ENCODE results near the gene FBXW9. TPM values are rescaled to one million over a fixed set of nuclear protein-coding genes. Genes with fewer than 3 reads are reported as not detected.

The FBXW9 gene
- total and polyA plus RNA-seq, 2 experiments from 2014 or later: 17.2 to 25.6 TPM

DNA sequence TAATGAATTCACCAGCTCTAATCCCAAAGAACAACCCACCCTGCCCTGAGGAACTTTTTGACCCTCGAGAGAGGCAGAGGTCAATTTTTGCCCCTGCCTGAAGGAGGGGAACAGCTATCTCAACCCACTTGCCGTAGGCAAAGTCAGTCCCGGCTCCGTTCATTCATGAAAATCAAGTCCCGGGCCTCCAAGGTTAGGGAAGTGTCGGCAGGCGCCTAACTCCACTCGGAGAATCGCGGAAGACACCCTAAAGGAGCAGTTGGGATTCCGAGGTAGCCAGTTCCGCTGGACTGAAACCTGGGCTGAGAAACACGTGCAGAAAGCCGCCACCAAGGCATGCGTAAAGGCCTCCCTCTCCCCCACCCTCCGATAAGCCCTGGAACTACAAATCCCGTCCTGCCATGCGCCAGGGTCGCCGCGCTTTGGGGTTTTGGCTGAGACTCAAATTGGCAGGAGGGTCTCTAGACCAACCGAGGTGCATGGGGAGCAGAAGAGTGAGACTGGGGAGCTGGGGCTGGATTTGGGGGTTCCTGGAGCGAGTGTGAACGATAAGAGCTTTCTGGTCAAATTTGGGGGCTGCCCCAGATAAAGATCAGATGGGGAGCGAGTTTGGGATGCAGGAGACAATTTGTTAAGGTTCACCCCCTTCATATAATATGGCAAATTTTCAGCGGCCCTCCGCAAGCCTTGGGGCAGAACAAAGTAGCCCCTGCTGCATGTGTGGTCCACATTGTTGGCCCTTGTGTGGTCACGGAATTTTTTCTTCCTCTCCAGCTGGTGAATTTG, 27.4 kb upstream of the FBXW9 start, which contains the start of gene TNPO2:
Gene TNPO2, minus strand, starts transcription at position 292 of the 786 bp plus-strand sequence. CDS start 2,955 bp downstream, outside the sequence.
- peak; percentile 75 to 83 for DNase-seq (ENCODE audit: low read depth in 1 of 2, low spot score in 1 of 2)
- TF ChIP-seq, protein P1, sequence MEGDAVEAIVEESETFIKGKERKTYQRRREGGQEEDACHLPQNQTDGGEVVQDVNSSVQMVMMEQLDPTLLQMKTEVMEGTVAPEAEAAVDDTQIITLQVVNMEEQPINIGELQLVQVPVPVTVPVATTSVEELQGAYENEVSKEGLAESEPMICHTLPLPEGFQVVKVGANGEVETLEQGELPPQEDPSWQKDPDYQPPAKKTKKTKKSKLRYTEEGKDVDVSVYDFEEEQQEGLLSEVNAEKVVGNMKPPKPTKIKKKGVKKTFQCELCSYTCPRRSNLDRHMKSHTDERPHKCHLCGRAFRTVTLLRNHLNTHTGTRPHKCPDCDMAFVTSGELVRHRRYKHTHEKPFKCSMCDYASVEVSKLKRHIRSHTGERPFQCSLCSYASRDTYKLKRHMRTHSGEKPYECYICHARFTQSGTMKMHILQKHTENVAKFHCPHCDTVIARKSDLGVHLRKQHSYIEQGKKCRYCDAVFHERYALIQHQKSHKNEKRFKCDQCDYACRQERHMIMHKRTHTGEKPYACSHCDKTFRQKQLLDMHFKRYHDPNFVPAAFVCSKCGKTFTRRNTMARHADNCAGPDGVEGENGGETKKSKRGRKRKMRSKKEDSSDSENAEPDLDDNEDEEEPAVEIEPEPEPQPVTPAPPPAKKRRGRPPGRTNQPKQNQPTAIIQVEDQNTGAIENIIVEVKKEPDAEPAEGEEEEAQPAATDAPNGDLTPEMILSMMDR (IDR thresholded peaks at IDR 0.05; ENCODE audit: low read depth, low read length): no peak

DNA sequence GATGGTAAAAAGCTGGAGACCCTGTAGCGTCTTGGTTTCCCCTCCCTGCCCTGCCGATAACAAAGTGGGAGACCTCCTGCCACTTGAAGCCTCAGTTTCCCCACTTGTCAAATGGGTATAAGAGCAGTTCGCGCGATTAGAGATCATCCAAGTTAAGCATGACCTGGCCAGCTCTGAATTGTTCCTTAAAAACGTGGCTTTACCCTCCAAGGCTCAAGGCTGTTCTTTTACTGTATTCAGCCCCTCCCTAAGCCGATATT, 26.9 kb upstream of the FBXW9 start:
- Histone ChIP-seq H3K27me3 (no peaks in the 10 kb centered on the region), H3K9me3 (ENCODE audit: low read depth) (no peaks in the 10 kb centered on the region), H3K27ac (peak overlapping the region; percentile 99), H3K4me3 (peak overlapping the region; percentile 64), H3K36me3 (peaks cover 4% of the 10 kb centered on the region), H3K4me1 (ENCODE audit: low read depth) (peaks cover 7% of the 10 kb centered on the region)
- DNase-seq (ENCODE audit: low read depth in 1 of 2, low spot score in 1 of 2): peak in 1 of 2 donors; percentile 2
- TF ChIP-seq, protein P1 (IDR thresholded peaks at IDR 0.05; ENCODE audit: low read depth, low read length): no peak

More for the DNA sequence above, 27.4 kb upstream of the FBXW9 start, which contains the start of gene TNPO2:
- Histone ChIP-seq H3K4me1 (ENCODE audit: low read depth) (peaks cover 7% of the 10 kb centered on the region), H3K27me3 (no peaks in the 10 kb centered on the region), H3K4me3 (peak within 1 kb of the TSS; percentile 64), H3K36me3 (no peaks in the 10 kb centered on the region), H3K27ac (peak within 1 kb of the TSS; percentile 99), H3K9me3 (ENCODE audit: low read depth) (no peaks in the 10 kb centered on the region)

DNA sequence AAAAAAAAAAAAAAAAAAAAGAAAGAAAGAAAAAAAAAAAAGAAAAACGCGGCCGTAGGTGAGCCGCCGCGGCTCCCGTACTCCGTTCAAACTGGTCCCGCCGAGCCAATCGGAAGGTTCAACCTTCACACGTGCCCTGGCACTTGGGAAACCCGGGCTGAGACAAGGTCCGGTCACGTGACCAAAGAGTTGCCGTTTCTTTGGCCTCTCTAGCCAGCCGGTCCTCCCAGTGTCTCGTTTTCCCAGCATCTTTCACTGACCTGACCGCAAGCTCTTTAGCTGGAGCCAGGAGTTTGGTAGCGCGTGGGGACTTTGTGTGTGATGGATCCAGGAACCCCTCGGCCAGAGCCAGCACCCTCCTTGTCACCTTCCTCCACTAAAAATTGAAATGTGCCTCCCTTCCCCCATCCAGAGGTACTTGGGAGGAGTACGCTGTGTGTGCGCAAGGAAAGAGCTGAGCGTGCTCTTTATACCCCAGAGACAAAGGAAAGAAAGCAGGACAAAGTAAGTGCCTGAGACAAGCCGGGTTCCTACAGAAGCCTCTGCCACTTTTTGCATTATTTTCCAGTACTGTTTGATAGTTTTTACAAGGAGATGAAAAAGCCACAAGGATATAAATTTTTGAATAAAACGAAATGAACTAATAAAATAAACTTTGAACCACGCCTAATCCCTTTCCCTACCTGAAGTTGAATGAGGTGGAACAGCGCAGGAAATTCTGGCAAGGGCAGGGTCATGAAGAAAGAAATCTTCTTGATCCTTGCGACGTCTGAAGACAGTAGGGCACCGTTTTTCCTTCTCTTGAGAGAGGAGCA, 26.3 kb upstream of the FBXW9 start:
- peak; percentile 100 for DNase-seq (ENCODE audit: low read depth in 1 of 2, low spot score in 1 of 2)
- no peaks in the 10 kb centered on the region for H3K27me3 ChIP-seq
- peaks cover 5% of the 10 kb centered on the region for H3K36me3 ChIP-seq
- TF ChIP-seq, protein P1 (IDR thresholded peaks at IDR 0.05; ENCODE audit: low read depth, low read length): no peak
- H3K4me3 ChIP-seq: peak overlapping the region; percentile 64
- H3K27ac ChIP-seq: peak overlapping the region; percentile 99
- peaks cover 7% of the 10 kb centered on the region for H3K4me1 ChIP-seq (ENCODE audit: low read depth)
- no peaks in the 10 kb centered on the region for H3K9me3 ChIP-seq (ENCODE audit: low read depth)

DNA sequence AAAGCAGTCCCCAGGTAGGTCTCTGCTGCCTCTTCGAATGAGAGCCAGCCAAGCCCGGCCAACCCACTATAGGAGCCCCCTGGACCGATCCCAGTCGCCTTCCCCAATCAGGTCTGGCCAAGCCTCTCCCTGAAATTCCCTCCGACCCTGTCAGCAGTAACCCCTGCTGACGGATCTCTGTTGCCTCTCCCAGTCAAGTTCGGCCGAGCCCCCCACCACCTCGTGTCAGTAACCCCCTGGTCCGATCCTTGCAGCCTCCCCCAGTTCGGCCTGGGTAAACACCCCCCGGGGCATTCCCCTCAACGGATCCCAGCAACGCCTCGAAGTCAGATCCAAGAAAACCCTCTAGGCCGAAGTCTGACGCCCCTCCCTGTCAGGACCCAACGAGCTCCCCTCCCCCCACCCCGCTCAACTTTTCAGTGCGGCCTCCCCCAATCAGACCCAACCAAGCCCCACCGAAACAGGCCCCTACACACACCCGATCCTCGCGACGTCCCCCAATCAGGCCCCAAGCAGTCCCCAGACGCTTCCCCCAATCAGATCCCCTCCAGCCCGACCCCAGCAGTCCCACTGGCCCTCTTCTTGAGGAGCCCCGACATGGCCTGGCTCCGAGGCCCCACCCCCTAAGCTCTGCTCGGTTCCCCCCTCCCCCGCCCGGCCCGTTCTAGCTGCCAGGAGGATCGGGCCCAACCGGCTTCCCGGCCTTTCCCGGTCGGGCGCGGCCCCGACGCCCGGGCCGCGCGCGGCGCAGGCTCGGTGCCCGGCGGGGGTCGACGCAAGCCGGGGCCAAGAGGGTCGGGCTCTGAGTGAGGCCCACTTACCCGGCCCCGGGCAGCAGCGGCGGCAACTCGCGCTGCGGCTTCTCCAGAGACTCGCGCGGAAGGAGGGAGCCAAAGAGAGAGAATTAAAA, 25.5 kb upstream of the FBXW9 start:
- peak overlapping the region; percentile 64 for H3K4me3 ChIP-seq
- H3K9me3 ChIP-seq (ENCODE audit: low read depth): no peaks in the 10 kb centered on the region
- peaks cover 5% of the 10 kb centered on the region for H3K36me3 ChIP-seq
- TF ChIP-seq, protein P1 (IDR thresholded peaks at IDR 0.05; ENCODE audit: low read depth, low read length): no peak
- peaks cover 7% of the 10 kb centered on the region for H3K4me1 ChIP-seq (ENCODE audit: low read depth)
- no peaks in the 10 kb centered on the region for H3K27me3 ChIP-seq
- H3K27ac ChIP-seq: peak overlapping the region; percentile 99
- DNase-seq (ENCODE audit: low read depth in 1 of 2, low spot score in 1 of 2): peak; percentile 87 to 94

Data from cardiac muscle cell (in vitro differentiated cells and primary cell).